Suprapubic skin (tissue), 4 donors: ENCODE measurements around the gene RPS3. TPM values are rescaled to one million over a fixed set of nuclear protein-coding genes. Genes with fewer than 3 reads are reported as not detected.

Source experiments
- DNase-seq, 2 donors: peaks; one replicate each; pipeline ENCODE4 v3.0.0-alpha.2; 2019; ENCODE audit warnings: low spot score in 2 of 2
- H3K27ac ChIP-seq: fragments of 200-600 bp; sonication (generic); one replicate; pipeline ENCODE4 v1.5.1; 2019
- H3K27me3 ChIP-seq: fragments of 200-600 bp; sonication (generic); one replicate; pipeline ENCODE4 v1.5.1; 2019
- H3K36me3 ChIP-seq: fragments of 200-600 bp; sonication (generic); one replicate; pipeline ENCODE4 v1.5.1; 2019
- H3K4me1 ChIP-seq: fragments of 200-600 bp; sonication (generic); one replicate; pipeline ENCODE4 v1.5.1; 2019
- H3K4me3 ChIP-seq: fragments of 200-600 bp; sonication (generic); one replicate; pipeline ENCODE4 v1.5.1; 2019; ENCODE audit warnings: mild to moderate bottlenecking
- H3K9me3 ChIP-seq: fragments of 200-600 bp; sonication (generic); one replicate; pipeline ENCODE4 v1.5.1; 2019
- CTCF ChIP-seq, 2 donors: fragments of 200-600 bp in 1 of 2; fragments of 450-650 bp in 1 of 2; sonication (generic) in 1 of 2; IDR thresholded peaks; one replicate each; pipeline ENCODE4 v1.5.1; 2016 to 2019; ENCODE audit warnings: antibody characterized with exemption in 2 of 2, mild to moderate bottlenecking in 1 of 2, moderate library complexity in 1 of 2
- EP300 ChIP-seq: sonication (generic); formaldehyde crosslinking; IDR thresholded peaks from one replicate; pipeline ENCODE4 v1.6.1; 2017; ENCODE audit warnings: antibody characterized with exemption
- POLR2A ChIP-seq, 2 donors: fragments of 450-650 bp; IDR thresholded peaks; one replicate each; pipeline ENCODE4 v1.6.1; 2017; ENCODE audit warnings: antibody characterized with exemption in 2 of 2, mild to moderate bottlenecking in 2 of 2, moderate library complexity in 2 of 2
- POLR2AphosphoS5 ChIP-seq, 3 donors: sonication (generic); formaldehyde crosslinking; IDR thresholded peaks; one replicate each; pipeline ENCODE4 v1.6.1; 2017; ENCODE audit warnings: antibody characterized with exemption in 3 of 3
- WGBS: methylation state at CpG from one replicate; pipeline ENCODE4 v1.1.5; 2018; 5-methylcytosine and 5-hydroxymethylcytosine counted together
- total RNA-seq, 4 donors: library from RNA; depleted of rRNA; stranded (reverse); fragments of >200 nt; gene quantifications; one replicate each; pipeline ENCODE4 v1.1.0, GENCODE V29; 2016

RPS3 gene
- total RNA-seq, 4 donors from 2014 or later, result 851 to 2,162 (median 1,899) TPM

GRCh38 chr11:75434051-75434450 lies 34.7 kb downstream of the RPS3 start:
- Histone ChIP-seq H3K9me3 (no peaks in the 10 kb centered on the region), H3K27me3 (peaks cover 32% of the 10 kb centered on the region), H3K4me3 (no peak overlapping the region), H3K4me1 (peaks cover 34% of the 10 kb centered on the region), H3K36me3 (no peaks in the 10 kb centered on the region), H3K27ac (no peak overlapping the region)
- 67% methylated on average over 4 of the region's 4 CpGs for whole genome bisulfite sequencing
- TF ChIP-seq POLR2A (IDR thresholded peaks at IDR 0.05) (no peak), CTCF (IDR thresholded peaks at IDR 0.05) (no peak), POLR2AphosphoS5 (IDR thresholded peaks at IDR 0.05) (no peak), EP300 (no peak)
- no peak for DNase-seq

- H3K4me3 ChIP-seq, result no peak overlapping the region
- 100% methylated on average over 3 of the region's 12 CpGs for WGBS
- no peaks in the 10 kb centered on the region for H3K9me3 ChIP-seq
- no peak overlapping the region for H3K27ac ChIP-seq
- peaks cover 27% of the 10 kb centered on the region for H3K4me1 ChIP-seq
- H3K36me3 ChIP-seq, result no peaks in the 10 kb centered on the region
- H3K27me3 ChIP-seq, result peaks cover 24% of the 10 kb centered on the region
- no peak for DNase-seq
- TF ChIP-seq POLR2A (IDR thresholded peaks at IDR 0.05) (no peak), POLR2AphosphoS5 (IDR thresholded peaks at IDR 0.05) (no peak), EP300 (no peak), CTCF (IDR thresholded peaks at IDR 0.05) (no peak)
These were observed 35.7 kb downstream of the RPS3 start for GRCh38 chr11:75434886-75435570.

GRCh38 chr11:75435571-75435925 lies 36.2 kb downstream of the RPS3 start:
- H3K4me1 ChIP-seq, result peaks cover 23% of the 10 kb centered on the region
- TF ChIP-seq POLR2A (IDR thresholded peaks at IDR 0.05) (no peak), CTCF (IDR thresholded peaks at IDR 0.05) (no peak), EP300 (no peak), POLR2AphosphoS5 (IDR thresholded peaks at IDR 0.05) (no peak)
- no peak overlapping the region for H3K4me3 ChIP-seq
- no peak overlapping the region for H3K27ac ChIP-seq
- no peaks in the 10 kb centered on the region for H3K9me3 ChIP-seq
- no peak for DNase-seq
- WGBS, result 89% methylated on average over 9 of the region's 9 CpGs
- H3K27me3 ChIP-seq, result peaks cover 23% of the 10 kb centered on the region
- H3K36me3 ChIP-seq, result no peaks in the 10 kb centered on the region

- Histone ChIP-seq H3K36me3 (no peaks in the 10 kb centered on the region), H3K9me3 (no peaks in the 10 kb centered on the region), H3K4me3 (no peak overlapping the region), H3K27me3 (peaks cover 12% of the 10 kb centered on the region), H3K4me1 (peaks cover 16% of the 10 kb centered on the region), H3K27ac (no peak overlapping the region)
- WGBS, result 91% methylated on average over 9 of the region's 9 CpGs
- no peak for DNase-seq
- TF ChIP-seq EP300 (no peak), POLR2A (IDR thresholded peaks at IDR 0.05) (no peak), CTCF (IDR thresholded peaks at IDR 0.05) (no peak), POLR2AphosphoS5 (IDR thresholded peaks at IDR 0.05) (no peak)
These were observed 37.5 kb downstream of the RPS3 start for GRCh38 chr11:75436806-75437205.

- H3K4me3 ChIP-seq, result no peak overlapping the region
- no peak overlapping the region for H3K27ac ChIP-seq
- TF ChIP-seq CTCF (IDR thresholded peaks at IDR 0.05) (no peak), POLR2A (IDR thresholded peaks at IDR 0.05) (no peak), EP300 (no peak), POLR2AphosphoS5 (IDR thresholded peaks at IDR 0.05) (no peak)
- WGBS, result 97% methylated on average over 5 of the region's 13 CpGs
- DNase-seq, result no peak
- H3K4me1 ChIP-seq, result peaks cover 5% of the 10 kb centered on the region
- H3K36me3 ChIP-seq, result no peaks in the 10 kb centered on the region
- H3K9me3 ChIP-seq, result no peaks in the 10 kb centered on the region
- peaks cover 2% of the 10 kb centered on the region for H3K27me3 ChIP-seq
These were observed 38.8 kb downstream of the RPS3 start for GRCh38 chr11:75437966-75438659.
